HUES6 (cell line): ENCODE data around the gene BCR.

Source experiments
- H3K27ac ChIP-seq: 2 replicates; pipeline ENCODE4 v1.7.0; 2013; ENCODE audit warnings: low read depth, mild to moderate bottlenecking, low read length, inconsistent platforms
- H3K27me3 ChIP-seq: 2 replicates; pipeline ENCODE4 v1.6.1; 2013; ENCODE audit warnings: low read length; ENCODE audit not compliant: control insufficient read depth, insufficient read depth
- H3K36me3 ChIP-seq: 2 replicates; pipeline ENCODE4 v1.6.1; 2013; ENCODE audit warnings: low read length; ENCODE audit not compliant: control insufficient read depth, insufficient read depth
- H3K4me1 ChIP-seq: 2 replicates; pipeline ENCODE4 v1.6.1; 2013; ENCODE audit warnings: low read length; ENCODE audit not compliant: control insufficient read depth, insufficient read depth
- H3K4me3 ChIP-seq: 2 replicates; pipeline ENCODE4 v1.5.1; 2013; ENCODE audit warnings: low read depth, low read length
- H3K9ac ChIP-seq: one replicate; pipeline ENCODE4 v1.6.1; 2013; ENCODE audit warnings: mild to moderate bottlenecking, low read length
- H3K9me3 ChIP-seq: 2 replicates; pipeline ENCODE4 v1.6.1; 2013; ENCODE audit warnings: low read depth, low read length; ENCODE audit not compliant: control insufficient read depth, insufficient read depth

BCR gene

DNA sequence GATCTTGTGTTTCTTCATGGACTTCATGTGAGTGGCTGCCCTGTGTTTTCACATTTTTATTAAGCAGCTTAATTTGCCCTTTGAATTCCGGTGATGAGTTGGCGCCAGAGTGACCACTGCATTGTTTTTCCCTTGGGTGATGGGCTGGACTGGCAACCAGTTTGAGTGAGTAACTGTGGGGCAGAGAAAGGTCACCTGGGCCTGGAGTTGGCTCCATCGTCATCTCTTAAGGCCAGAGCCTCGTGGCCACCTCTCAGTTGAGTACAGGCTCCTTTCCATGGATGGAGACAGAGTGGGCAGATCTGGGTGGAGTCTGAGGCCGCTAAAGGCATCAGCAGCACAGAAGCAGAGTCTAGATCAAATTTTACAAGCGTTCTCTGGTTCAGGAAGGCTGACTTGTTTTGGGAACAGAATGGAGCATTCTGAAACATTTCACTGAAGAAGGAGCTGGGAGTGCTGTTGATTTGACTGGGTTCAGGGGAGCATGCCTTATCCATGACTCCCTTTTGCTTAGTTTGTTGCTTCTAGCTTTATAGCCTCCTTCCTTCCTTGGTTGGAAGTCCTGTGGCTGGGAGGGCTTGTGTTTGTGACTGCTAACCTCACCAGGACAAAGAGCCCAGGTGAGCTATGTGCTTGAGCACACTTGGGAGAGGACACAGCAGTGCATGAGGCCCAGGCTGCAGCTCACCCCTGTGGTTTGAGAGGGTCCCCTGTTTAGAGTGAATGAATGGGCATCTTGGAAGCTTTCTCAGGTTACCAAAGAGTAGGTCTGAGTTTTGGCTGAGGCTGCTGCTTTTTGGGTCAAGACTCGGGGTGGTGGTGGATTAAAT lies 7.8 kb downstream of the BCR start:
- no peak overlapping the region for H3K9ac ChIP-seq
- H3K36me3 ChIP-seq: peaks cover 10% of the 10 kb centered on the region
- peaks cover 38% of the 10 kb centered on the region for H3K4me1 ChIP-seq
- H3K27ac ChIP-seq: no peak overlapping the region
- no peaks in the 10 kb centered on the region for H3K9me3 ChIP-seq
- H3K27me3 ChIP-seq: no peaks in the 10 kb centered on the region
- H3K4me3 ChIP-seq: no peak overlapping the region

DNA sequence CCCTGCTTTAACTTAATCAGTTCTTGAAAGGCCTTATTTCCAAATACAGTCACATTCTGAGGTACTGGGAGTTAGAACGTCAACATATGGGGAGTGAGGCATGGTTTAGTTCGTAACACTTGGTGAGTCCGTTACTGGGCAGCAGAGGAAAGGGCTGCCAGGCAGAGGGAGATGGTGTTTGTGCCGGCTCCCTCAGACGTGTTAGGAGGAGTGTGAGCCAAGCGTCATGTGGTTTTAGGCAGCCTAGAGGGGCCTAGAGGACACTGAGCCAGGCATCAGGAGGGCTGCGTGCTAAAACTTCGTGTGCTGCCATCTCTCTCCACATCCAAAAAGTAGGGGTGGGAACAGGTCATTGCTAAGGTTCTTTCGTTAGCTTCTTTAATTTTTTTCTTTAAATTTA lies 10.2 kb downstream of the BCR start:
- Histone ChIP-seq H3K9me3 (no peaks in the 10 kb centered on the region), H3K4me3 (no peak overlapping the region), H3K4me1 (peaks cover 23% of the 10 kb centered on the region), H3K27me3 (no peaks in the 10 kb centered on the region), H3K36me3 (peaks cover 10% of the 10 kb centered on the region), H3K27ac (no peak overlapping the region), H3K9ac (no peak overlapping the region)

DNA sequence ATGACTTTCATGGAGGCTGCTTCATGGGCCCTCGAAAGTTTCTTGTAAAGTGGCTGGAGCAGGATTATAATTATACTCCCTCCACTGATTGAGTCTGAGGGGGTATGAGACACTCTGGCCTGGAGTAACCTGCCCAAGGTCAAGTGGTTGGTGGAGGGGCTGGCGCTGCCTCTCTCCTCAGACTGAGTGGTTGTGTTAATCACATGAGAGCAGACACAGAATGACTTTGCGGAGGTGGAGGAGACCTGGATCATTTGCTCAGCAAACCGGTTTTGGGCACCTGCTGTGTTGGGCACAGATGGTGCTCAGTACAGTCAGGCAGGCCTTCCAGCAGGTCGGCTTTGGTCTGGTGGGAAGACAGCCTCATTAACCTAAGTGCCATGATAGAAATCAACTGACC lies 11.8 kb downstream of the BCR start:
- peaks cover 6% of the 10 kb centered on the region; the same call in 1 of the 2 replicates for H3K36me3 ChIP-seq
- no peak overlapping the region for H3K27ac ChIP-seq
- peaks cover 28% of the 10 kb centered on the region for H3K4me1 ChIP-seq
- H3K9ac ChIP-seq: no peak overlapping the region
- no peaks in the 10 kb centered on the region for H3K27me3 ChIP-seq
- H3K9me3 ChIP-seq: no peaks in the 10 kb centered on the region
- H3K4me3 ChIP-seq: no peak overlapping the region

DNA sequence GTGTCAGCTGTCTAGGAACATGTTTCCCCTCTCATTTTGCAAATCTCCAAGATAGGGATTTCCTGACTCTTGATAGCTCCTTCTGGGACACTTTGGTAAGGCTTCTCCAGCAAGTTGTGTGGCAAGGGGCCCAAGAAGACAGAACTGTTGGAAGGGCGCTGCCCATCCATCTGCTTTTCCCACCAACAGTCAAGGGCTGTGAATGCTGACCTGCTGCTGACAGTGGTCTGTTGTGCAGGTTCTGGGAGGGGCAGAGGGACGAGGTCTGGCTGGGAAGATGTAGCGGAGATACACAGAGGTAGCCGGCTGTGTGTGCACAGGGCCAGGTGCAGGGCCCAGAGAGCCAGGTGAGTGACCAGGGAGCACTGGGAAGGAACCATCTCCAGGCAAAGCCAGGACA lies 12.2 kb downstream of the BCR start:
- Histone ChIP-seq H3K27ac (no peak overlapping the region), H3K4me3 (no peak overlapping the region), H3K27me3 (no peaks in the 10 kb centered on the region), H3K36me3 (peaks cover 6% of the 10 kb centered on the region; the same call in 1 of the 2 replicates), H3K4me1 (peaks cover 30% of the 10 kb centered on the region), H3K9ac (no peak overlapping the region), H3K9me3 (no peaks in the 10 kb centered on the region)

DNA sequence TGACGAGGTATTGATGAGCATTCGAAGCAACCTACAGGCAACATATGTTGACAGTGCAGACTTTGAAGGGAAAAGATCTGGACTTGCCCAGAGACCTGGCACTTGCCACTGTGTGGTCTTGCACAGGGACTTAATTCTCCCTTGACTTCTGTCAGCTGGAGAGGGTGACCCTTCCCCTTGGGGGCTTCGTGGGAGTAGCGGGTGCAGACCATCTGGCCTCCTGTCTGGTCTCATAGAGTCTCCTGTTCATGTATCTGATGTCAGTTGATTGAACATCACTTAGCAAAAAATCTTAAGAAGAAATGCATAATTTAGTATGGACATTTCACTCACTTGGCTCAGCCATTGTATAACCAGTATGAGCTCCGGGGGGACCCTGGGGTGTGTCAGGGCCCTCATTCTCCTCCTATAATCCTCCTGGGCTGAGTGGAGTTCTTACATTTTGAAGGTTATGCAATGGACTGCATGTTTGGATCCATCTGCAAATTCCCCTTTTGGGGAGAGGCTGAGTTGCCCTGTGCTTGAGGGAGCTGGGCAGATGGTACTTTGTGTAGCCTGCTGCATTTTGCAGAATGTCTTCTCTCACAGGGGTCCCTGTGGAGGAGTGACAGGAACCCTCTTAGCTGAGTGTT lies 13.0 kb downstream of the BCR start:
- Histone ChIP-seq H3K9ac (no peak overlapping the region), H3K4me3 (no peak overlapping the region), H3K4me1 (peaks cover 28% of the 10 kb centered on the region), H3K9me3 (no peaks in the 10 kb centered on the region), H3K36me3 (peaks cover 1% of the 10 kb centered on the region; the same call in 1 of the 2 replicates), H3K27ac (no peak overlapping the region), H3K27me3 (no peaks in the 10 kb centered on the region)

DNA sequence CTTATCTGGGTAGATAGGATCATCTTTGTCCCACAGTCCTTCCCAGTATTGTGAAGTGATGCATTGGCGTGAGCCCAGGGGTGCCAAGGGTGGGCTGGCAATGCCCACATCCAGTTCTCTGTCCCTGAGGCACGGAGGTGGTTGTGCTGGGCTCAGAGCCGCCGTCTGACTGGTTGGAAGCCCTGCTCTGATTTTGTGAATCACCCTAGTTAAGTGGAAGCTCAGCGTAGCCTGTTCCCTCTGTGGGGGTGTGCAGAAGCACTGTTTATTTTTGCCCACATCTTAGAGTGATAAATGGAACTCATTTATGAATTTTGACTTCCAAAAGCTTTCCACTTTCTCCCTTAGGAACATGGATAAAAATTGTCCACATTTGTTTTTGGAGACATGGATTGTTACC lies 13.6 kb downstream of the BCR start:
- Histone ChIP-seq H3K9me3 (no peaks in the 10 kb centered on the region), H3K4me1 (peaks cover 30% of the 10 kb centered on the region), H3K27me3 (no peaks in the 10 kb centered on the region), H3K36me3 (no peaks in the 10 kb centered on the region), H3K4me3 (no peak overlapping the region), H3K27ac (no peak overlapping the region), H3K9ac (no peak overlapping the region)

DNA sequence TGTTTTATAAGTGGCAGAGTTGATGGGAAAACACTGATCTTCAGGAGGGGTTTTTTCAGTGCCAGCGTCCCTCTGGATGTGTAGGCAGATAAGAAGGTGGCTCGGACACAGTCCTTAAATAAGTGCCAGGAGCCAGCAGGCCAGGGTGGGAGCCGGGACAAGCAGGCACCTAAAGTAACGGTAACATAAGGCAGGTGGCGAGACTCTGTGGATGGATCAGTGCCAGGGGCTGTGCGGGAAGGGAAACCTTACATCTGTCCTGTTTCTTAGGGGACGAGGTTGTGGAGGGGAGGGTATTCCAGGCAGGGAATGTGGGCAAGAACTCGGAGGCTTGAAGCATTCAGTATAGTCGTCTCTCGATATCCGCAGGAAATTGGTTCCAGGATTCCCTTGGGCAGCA lies 15.9 kb downstream of the BCR start:
- Histone ChIP-seq H3K9me3 (no peaks in the 10 kb centered on the region), H3K4me1 (peaks cover 40% of the 10 kb centered on the region), H3K36me3 (no peaks in the 10 kb centered on the region), H3K27me3 (no peaks in the 10 kb centered on the region), H3K27ac (no peak overlapping the region), H3K4me3 (no peak overlapping the region), H3K9ac (no peak overlapping the region)

DNA sequence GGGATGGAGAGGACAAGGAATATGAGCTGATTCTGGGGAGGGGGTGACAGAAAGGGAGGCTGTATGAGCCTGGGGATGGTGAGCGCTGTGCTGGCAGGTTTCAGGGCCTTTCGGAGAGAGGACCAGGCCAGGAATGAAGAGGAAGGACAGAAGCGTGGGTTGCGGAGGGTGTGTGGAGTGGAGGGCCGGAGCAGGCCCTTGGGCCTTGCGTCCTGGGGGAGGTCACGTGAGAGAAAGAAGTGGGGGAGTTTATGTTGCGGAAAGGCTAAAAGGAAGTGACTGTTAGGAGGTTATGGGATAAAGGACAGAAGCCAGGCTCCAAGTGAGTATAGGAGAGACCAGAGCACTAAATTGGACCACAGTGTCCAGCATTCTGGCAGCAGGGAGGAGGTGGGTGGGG lies 17.5 kb downstream of the BCR start:
- Histone ChIP-seq H3K4me1 (peaks cover 29% of the 10 kb centered on the region), H3K27me3 (no peaks in the 10 kb centered on the region), H3K27ac (no peak overlapping the region), H3K36me3 (no peaks in the 10 kb centered on the region), H3K9ac (no peak overlapping the region), H3K9me3 (no peaks in the 10 kb centered on the region), H3K4me3 (no peak overlapping the region)

DNA sequence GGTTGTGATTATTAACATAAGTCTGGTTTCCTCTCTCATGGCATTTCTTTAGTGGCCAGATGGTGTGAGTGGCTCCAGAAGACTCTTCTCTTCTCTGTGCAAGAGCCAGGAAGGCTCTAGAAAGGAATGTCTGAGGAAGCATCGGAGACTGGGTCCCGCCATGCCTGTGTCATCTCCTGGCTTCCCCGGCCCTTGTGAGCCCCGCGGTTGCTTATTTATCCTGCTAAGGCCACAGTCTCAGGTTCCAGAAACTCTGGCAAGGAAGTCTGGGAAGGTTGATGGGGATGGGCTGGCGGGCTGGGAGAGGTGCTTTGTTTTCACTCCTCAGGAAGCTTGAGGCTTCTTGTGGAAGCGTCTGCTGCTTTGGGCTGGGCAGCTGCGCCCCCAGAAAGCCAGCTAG lies 18.9 kb downstream of the BCR start:
- Histone ChIP-seq H3K4me1 (peaks cover 29% of the 10 kb centered on the region), H3K27me3 (no peaks in the 10 kb centered on the region), H3K27ac (no peak overlapping the region; the same call in 1 of the 2 replicates), H3K9me3 (no peaks in the 10 kb centered on the region), H3K9ac (no peak overlapping the region), H3K36me3 (peaks cover 11% of the 10 kb centered on the region), H3K4me3 (no peak overlapping the region)

DNA sequence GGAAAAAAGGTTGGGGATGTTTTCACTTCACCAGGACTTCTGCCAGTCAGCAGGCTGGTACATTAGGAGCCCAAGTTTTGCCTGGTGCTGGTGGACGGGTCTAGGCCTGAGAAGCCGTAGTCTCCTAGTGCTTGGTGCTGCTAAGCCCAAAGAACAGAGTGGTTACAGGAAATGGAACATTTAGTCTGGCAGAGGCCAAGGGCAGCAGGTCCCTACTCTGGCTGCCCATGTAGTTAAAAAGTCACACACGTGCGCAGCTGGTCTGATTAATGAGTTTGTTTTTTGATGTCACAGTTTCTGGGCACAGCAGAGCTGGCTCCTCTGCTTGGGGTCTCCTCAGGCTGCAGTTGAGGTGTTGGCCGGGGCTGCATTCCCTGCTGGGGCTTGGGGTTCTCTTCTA lies 20.6 kb downstream of the BCR start:
- Histone ChIP-seq H3K4me3 (no peak overlapping the region), H3K9me3 (no peaks in the 10 kb centered on the region), H3K27me3 (no peaks in the 10 kb centered on the region), H3K4me1 (peaks cover 33% of the 10 kb centered on the region), H3K36me3 (peaks cover 11% of the 10 kb centered on the region), H3K9ac (no peak overlapping the region), H3K27ac (no peak overlapping the region)

DNA sequence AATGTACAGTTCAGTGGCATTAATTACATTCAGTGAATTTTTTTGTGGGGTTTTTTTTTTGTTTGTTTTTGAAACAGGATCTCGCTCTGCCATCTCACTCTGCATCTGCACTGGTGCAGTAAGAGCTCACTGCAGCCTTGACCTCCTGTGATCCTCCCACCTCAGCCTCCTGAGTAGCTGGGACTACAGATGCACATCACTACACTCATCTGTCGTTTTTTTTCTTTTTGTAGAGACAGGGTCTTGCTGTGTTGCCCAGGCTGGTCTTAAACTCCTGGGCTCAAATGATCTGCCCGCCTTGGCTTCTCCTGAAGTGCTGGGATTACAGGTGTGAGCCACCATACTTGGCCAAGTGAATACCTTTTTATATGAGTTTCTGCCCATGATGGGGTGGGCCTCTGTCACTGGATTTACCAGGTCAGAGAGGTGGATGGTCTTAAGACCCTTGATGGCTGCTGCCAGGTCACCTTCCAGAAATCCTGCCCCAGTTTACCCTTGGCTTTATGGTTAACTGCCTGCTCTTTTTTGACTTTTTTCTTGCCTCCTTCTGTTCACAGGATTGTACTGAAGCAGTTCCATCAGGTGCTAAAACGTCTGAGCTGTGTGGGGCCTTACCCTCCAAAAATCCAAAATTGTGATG lies 22.6 kb downstream of the BCR start:
- H3K4me1 ChIP-seq: peaks cover 22% of the 10 kb centered on the region
- H3K9ac ChIP-seq: no peak overlapping the region
- H3K36me3 ChIP-seq: peaks cover 16% of the 10 kb centered on the region
- H3K27me3 ChIP-seq: no peaks in the 10 kb centered on the region
- H3K9me3 ChIP-seq: no peaks in the 10 kb centered on the region
- H3K27ac ChIP-seq: no peak overlapping the region
- H3K4me3 ChIP-seq: no peak overlapping the region
